ENCODE data around the gene SLC45A3.
"Not testable (repeated sequence)": the region's sequence is repeated elsewhere in the genome, so short reads cannot be mapped to it uniquely, and the experiment has no call there.

Gene SLC45A3

DNA sequence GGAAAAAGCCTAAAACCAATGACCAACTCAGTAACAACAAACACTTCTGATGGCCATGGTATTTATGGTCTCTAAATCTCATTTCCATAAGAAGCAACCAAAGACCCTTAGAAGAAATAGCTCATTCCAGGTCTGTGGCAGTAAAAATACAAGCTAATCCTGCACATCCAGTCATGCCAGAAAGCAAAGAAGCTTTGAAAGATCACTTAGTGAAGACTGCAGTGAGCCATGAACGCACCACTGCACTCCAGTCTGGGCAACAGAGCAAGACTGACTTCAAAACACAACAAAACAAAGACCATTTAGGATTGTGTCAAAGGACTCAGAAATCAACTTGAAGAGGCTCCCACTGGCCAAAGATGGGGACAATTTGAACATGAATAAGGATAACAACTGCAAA lies 30.1 kb downstream of the SLC45A3 start:
- DNase-seq (ENCODE audit: insufficient read length, low spot score) (no peak), FAIRE-seq (no peak)
- no peak for TF ChIP-seq POU2F2 (IDR thresholded peaks at IDR 0.05; ENCODE audit: low read depth, low read length)
- no peak for TF ChIP-seq POLR2AphosphoS5 (IDR thresholded peaks at IDR 0.05; ENCODE audit: low read depth, low read length)
- no peak for TF ChIP-seq POLR2A (IDR thresholded peaks at IDR 0.05; ENCODE audit: low read depth, low read length)
- no peak for TF ChIP-seq PAX5 (IDR thresholded peaks at IDR 0.05; ENCODE audit: insufficient read depth, low read length, severe bottlenecking)
- TF ChIP-seq TAF1 (IDR thresholded peaks at IDR 0.05; ENCODE audit: low read depth, low read length) = no peak
- TF ChIP-seq SPI1 (IDR thresholded peaks at IDR 0.05; ENCODE audit: low read depth, low read length) = no peak

DNA sequence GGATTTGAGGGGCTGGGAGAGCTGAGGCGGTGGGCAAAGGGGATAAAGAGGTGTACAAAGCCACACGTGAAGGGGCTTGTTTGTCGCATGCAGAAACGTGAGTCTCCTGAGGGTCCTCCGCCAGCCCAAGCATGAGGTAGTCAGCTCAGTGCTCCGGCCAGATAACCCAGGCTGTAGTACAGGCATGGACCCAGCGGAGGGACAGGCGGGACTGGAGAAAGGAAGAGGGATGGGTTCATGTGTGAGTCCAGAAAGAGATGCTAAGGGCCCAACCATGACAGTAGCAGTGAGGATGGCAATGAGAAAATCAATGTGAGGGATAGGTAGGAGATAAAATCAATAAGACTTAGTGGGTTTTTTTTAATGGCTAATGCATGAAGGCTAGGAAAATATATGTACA lies 34.8 kb downstream of the SLC45A3 start:
- no peak for DNase-seq (ENCODE audit: insufficient read length, low spot score)
- no peak for TF ChIP-seq SPI1 (IDR thresholded peaks at IDR 0.05; ENCODE audit: low read depth, low read length)
- TF ChIP-seq PAX5 (IDR thresholded peaks at IDR 0.05; ENCODE audit: insufficient read depth, low read length, severe bottlenecking) = no peak
- no peak for TF ChIP-seq POLR2AphosphoS5 (IDR thresholded peaks at IDR 0.05; ENCODE audit: low read depth, low read length)
- no peak for TF ChIP-seq POU2F2 (IDR thresholded peaks at IDR 0.05; ENCODE audit: low read depth, low read length)
- no peak for TF ChIP-seq TAF1 (IDR thresholded peaks at IDR 0.05; ENCODE audit: low read depth, low read length)
- FAIRE-seq = no peak

DNA sequence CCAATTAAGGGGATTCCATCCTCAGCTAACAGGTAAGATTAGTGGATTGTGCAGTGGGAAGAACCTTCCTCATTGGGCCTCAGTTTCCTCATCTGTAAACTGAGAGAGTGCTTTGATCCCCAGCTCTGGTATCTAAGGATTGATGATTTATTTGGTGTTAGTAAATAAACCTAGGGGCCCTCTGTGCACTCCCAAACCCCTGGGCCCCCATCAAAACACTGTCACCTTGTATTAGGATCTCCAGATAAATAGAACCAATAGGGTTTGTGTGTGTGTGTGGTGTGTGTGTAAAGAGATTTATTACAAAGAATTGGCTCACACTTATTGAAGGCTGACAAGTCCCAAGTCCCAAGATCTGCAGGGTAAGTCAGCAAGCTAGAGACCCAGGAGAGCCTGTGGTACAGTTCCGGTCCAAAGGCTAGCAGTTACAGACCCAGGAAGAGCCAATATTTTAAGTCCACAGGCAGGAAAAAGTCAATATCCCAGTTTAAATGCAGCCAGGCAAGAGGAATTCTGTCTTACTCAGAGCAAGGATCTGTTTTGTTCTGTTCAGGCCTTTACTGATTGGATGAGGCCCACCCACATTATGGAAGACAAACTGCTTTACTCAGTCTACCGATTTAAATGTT lies 37.5 kb downstream of the SLC45A3 start:
- TF ChIP-seq POU2F2 (IDR thresholded peaks at IDR 0.05; ENCODE audit: low read depth, low read length) = no peak
- no peak for DNase-seq (ENCODE audit: insufficient read length, low spot score)
- FAIRE-seq = no peak

DNA sequence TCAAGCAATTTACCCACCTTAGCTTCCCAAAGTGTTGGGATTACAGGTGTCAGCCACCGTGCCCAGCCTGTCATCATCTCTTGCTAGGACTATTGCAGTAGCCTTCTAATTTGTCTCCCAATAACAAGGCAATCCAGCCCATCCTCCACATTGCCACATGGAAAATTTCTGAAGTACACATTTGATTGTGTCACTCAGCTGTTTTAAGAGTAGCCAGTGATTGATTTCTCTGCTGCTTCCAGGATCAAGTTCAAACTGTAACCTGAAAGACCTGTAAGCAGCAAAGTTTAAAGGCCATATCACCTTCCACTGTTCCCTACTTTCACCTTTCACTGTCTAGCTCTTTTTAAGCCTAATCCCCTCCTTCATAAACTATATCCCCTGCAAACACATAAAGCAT lies 40.7 kb downstream of the SLC45A3 start:
- FAIRE-seq (no peak), DNase-seq (ENCODE audit: insufficient read length, low spot score) (no peak)
- TF ChIP-seq SPI1 (IDR thresholded peaks at IDR 0.05; ENCODE audit: low read depth, low read length) = no peak
- TF ChIP-seq TAF1 (IDR thresholded peaks at IDR 0.05; ENCODE audit: low read depth, low read length) = no peak
- TF ChIP-seq PAX5 (IDR thresholded peaks at IDR 0.05; ENCODE audit: insufficient read depth, low read length, severe bottlenecking) = no peak
- no peak for TF ChIP-seq POLR2A (IDR thresholded peaks at IDR 0.05; ENCODE audit: low read depth, low read length)
- no peak for TF ChIP-seq POU2F2 (IDR thresholded peaks at IDR 0.05; ENCODE audit: low read depth, low read length)
- no peak for TF ChIP-seq POLR2AphosphoS5 (IDR thresholded peaks at IDR 0.05; ENCODE audit: low read depth, low read length)

DNA sequence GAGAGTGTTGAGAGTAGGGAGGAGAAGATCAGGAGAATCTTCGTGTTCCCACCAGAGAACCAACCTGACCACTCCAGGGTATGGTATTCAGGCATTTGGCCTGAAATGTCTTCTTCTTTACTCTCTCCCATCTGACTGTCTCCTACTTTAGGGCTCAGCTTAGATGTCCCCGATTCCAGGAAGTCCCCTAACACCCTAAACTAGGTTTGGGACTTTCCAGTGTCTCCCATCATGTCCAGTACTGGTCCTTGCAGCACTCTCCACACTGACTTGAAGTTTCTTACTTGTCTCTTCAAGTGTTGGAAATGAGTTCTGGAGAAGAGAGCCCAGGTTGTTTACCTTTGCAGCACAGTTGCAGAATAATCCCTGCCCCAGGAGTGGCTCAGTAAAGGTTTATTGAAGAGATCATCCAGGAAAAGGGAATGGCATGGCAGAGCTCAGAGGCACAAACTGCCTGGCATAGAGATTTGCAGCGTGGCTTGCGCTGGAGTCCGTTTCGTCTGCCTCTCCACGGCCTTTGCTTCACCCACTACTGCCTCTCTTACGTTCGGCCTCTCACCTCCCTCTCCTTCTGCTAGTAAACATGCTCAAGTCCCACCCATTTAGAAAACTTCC lies 42.3 kb downstream of the SLC45A3 start:
- TF ChIP-seq POLR2A (IDR thresholded peaks at IDR 0.05; ENCODE audit: low read depth, low read length) (no peak), SPI1 (IDR thresholded peaks at IDR 0.05; ENCODE audit: low read depth, low read length) (no peak), POU2F2 (IDR thresholded peaks at IDR 0.05; ENCODE audit: low read depth, low read length) (no peak), PAX5 (IDR thresholded peaks at IDR 0.05; ENCODE audit: insufficient read depth, low read length, severe bottlenecking) (no peak), TAF1 (IDR thresholded peaks at IDR 0.05; ENCODE audit: low read depth, low read length) (no peak), POLR2AphosphoS5 (IDR thresholded peaks at IDR 0.05; ENCODE audit: low read depth, low read length) (no peak)
- DNase-seq (ENCODE audit: insufficient read length, low spot score) (no peak), FAIRE-seq (no peak)

DNA sequence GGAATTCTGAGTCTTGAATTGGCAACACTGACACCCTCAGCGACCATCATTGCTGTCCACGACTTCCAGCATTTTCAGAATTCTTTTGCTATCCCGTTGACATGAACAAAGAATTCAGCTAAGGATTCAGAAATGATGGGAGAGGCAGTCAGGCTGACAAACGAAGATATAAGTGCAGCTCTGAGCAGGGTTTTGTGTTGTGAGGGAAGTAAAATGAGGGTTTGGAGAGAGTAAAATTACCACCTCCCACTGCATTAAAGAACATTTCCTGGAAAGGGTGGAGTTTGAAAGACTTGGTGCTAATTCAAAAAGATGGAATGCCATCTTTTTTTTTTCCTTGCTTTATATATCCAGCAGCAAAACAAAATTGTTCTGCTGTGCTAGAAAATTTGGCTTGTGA lies 43.6 kb downstream of the SLC45A3 start:
- FAIRE-seq = no peak
- TF ChIP-seq PAX5 (IDR thresholded peaks at IDR 0.05; ENCODE audit: insufficient read depth, low read length, severe bottlenecking) (no peak), POLR2A (IDR thresholded peaks at IDR 0.05; ENCODE audit: low read depth, low read length) (no peak), POU2F2 (IDR thresholded peaks at IDR 0.05; ENCODE audit: low read depth, low read length) (no peak), SPI1 (IDR thresholded peaks at IDR 0.05; ENCODE audit: low read depth, low read length) (no peak), POLR2AphosphoS5 (IDR thresholded peaks at IDR 0.05; ENCODE audit: low read depth, low read length) (no peak), TAF1 (IDR thresholded peaks at IDR 0.05; ENCODE audit: low read depth, low read length) (no peak)
- no peak for DNase-seq (ENCODE audit: insufficient read length, low spot score)

DNA sequence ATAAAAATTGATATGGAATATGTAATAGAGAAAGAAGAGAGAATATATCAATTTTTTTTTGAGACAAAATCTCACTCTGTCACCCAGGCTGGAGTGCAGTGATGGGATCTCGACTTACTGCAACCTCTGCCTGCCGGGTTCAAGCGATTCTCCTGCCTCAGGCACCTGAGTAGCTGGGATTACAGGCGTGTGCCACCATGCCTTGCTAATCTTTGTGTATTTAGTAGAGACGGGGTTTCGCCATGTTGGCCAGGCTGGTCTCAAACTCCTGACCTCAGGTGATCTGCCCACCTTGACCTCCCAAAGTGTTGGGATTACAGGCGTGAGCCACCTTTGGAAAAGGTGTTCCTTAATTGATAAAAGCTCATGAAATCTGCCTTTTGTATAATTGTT lies 44.2 kb downstream of the SLC45A3 start:
- not testable (repeated sequence) for DNase-seq (ENCODE audit: insufficient read length, low spot score); FAIRE-seq

DNA sequence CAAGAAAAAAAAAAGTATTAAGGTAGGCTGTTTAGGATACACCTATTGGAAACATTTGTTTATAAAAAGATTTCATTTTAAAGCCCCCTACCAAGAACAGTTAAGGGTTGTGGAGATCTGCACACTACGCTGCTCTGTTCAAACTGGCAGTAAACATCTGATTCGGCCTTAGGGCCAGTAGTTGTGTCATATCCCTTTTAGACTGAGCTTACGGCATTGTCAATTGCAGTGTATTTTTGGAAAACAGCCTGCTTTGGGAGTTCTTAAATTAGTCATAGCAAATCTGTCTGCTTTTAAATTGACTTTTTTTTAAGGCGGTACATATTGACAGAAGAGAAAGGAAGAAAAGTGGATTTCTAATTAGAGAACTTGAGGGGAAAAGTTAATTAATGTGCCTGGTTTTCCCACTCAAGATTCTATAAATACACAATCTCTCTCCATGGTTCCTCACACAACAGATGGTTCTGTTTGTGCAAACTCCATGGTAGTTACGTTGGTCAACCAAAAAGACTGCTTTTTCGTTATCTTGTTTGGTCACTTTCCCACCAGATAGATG lies 46.8 kb downstream of the SLC45A3 start:
- no peak for FAIRE-seq
- DNase-seq (ENCODE audit: insufficient read length, low spot score) = no peak
- TF ChIP-seq POU2F2 (IDR thresholded peaks at IDR 0.05; ENCODE audit: low read depth, low read length) (no peak), POLR2A (IDR thresholded peaks at IDR 0.05; ENCODE audit: low read depth, low read length) (no peak), TAF1 (IDR thresholded peaks at IDR 0.05; ENCODE audit: low read depth, low read length) (no peak), POLR2AphosphoS5 (IDR thresholded peaks at IDR 0.05; ENCODE audit: low read depth, low read length) (no peak), SPI1 (IDR thresholded peaks at IDR 0.05; ENCODE audit: low read depth, low read length) (no peak), PAX5 (IDR thresholded peaks at IDR 0.05; ENCODE audit: insufficient read depth, low read length, severe bottlenecking) (no peak)

DNA sequence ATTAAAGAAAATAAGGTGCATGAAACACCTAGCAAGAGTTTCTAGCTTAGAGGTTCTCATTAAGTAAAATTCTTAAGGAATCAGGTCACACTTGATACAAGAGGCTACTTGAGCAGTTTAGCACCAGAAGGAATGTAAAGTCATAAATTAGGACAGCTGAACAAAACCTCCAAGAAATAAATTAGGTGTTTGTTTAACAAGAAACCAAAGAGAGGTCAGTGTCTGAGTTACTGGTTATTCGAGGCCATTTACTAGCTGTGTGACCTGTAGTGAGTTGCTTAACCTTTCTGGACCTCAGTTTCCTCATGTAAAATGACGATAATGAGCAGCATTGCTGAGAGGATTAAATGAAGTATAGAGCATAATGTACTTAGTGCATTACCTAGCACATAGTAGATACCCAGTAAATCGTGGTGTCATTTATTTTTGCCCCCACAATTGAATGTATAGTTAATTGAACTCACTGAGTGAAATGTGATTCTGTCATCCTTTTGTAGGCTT lies 47.6 kb downstream of the SLC45A3 start:
- DNase-seq (ENCODE audit: insufficient read length, low spot score) = no peak
- no peak for FAIRE-seq
- no peak for TF ChIP-seq POLR2AphosphoS5 (IDR thresholded peaks at IDR 0.05; ENCODE audit: low read depth, low read length)
- no peak for TF ChIP-seq PAX5 (IDR thresholded peaks at IDR 0.05; ENCODE audit: insufficient read depth, low read length, severe bottlenecking)
- TF ChIP-seq SPI1 (IDR thresholded peaks at IDR 0.05; ENCODE audit: low read depth, low read length) = no peak
- no peak for TF ChIP-seq POLR2A (IDR thresholded peaks at IDR 0.05; ENCODE audit: low read depth, low read length)
- TF ChIP-seq POU2F2 (IDR thresholded peaks at IDR 0.05; ENCODE audit: low read depth, low read length) = no peak
- no peak for TF ChIP-seq TAF1 (IDR thresholded peaks at IDR 0.05; ENCODE audit: low read depth, low read length)
